ENCODE data around the gene NOC2L. TPM values are rescaled to one million over a fixed set of nuclear protein-coding genes. Genes with fewer than 3 reads are reported as not detected.
"Not testable (repeated sequence)": the region's sequence is repeated elsewhere in the genome, so short reads cannot be mapped to it uniquely, and the experiment has no call there.

NOC2L gene
- total RNA-seq, 1 donor from 2014 or later = 50.6 TPM

DNA sequence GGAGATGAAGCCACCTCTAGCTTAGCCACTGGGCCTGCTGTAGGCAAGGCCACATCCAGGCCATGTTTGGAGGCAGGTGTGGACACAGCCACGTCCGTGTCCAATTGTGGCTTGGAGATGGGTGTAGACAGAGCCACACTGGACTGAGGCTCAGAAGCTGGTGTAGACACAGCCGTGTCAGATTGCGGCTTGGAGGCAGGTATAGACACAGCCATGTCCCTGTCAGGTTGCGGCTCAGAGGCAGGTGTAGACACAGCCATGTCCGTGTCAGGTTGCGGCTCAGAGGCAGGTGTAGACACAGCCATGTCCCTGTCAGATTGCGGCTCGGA lies 20.7 kb upstream of the NOC2L start:
- TF ChIP-seq, protein P1, sequence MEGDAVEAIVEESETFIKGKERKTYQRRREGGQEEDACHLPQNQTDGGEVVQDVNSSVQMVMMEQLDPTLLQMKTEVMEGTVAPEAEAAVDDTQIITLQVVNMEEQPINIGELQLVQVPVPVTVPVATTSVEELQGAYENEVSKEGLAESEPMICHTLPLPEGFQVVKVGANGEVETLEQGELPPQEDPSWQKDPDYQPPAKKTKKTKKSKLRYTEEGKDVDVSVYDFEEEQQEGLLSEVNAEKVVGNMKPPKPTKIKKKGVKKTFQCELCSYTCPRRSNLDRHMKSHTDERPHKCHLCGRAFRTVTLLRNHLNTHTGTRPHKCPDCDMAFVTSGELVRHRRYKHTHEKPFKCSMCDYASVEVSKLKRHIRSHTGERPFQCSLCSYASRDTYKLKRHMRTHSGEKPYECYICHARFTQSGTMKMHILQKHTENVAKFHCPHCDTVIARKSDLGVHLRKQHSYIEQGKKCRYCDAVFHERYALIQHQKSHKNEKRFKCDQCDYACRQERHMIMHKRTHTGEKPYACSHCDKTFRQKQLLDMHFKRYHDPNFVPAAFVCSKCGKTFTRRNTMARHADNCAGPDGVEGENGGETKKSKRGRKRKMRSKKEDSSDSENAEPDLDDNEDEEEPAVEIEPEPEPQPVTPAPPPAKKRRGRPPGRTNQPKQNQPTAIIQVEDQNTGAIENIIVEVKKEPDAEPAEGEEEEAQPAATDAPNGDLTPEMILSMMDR (IDR thresholded peaks at IDR 0.05) = no peak
- H3K9me3 Mint-ChIP-seq (ENCODE audit: low read depth) = no peaks in the 10 kb centered on the region
- H3K4me1 Mint-ChIP-seq (ENCODE audit: low read depth) = peaks cover 3% of the 10 kb centered on the region
- H3K36me3 Mint-ChIP-seq (ENCODE audit: low read depth) = no peaks in the 10 kb centered on the region
- peaks cover 10% of the 10 kb centered on the region for H3K27me3 Mint-ChIP-seq (ENCODE audit: low read depth)
- no peak for DNase-seq (ENCODE audit: low spot score)
- no peak overlapping the region for H3K27ac Mint-ChIP-seq (ENCODE audit: unreplicated experiment)
- no peak overlapping the region for H3K4me3 Mint-ChIP-seq (ENCODE audit: unreplicated experiment)

DNA sequence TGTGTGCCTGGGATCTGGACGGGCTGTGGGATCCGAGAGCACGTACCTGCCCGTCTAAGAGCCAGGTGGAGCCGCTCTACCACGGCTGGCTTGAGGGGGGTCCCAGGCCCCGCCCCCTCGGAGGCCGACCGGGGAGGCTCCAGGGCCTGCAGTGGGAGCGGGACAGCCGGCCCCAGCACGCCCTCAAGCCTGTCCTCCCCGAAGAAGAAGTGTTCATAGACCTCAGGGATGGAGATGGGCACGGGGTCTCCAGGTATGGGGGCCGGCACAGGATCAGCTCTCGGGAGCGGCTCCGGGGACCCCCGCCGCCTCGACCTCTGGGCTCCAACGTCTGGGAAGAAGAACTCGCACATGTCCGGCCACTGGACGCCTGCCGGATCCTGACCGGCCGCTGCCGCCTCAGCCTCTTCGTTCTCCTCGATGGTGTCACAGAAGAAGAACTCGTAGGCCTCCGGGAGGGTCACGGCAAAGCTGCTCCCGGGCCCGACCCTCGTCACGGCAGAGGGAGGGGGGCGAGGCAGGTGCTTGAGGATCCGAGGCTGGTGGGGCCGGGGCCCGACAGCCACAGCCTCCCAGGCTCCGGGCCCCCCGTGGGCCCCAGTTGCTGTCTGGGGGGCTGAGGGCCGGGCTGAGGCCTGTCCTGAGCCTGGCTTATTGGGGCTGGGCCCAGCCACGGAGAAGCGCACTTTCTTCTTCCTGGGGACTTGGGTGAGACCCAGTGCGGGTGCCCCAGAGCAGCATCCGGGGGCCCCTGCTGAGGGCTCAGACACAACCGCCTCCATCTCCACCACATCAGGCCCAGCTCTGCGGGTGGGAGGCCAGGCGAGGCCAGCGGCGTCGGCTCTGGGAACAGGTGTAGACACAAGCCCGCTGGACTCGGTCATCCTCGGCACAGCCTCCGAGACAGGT lies 20.0 kb upstream of the NOC2L start:
- Mint-ChIP-seq H3K27ac (ENCODE audit: unreplicated experiment) (no peak overlapping the region), H3K4me3 (ENCODE audit: unreplicated experiment) (no peak overlapping the region), H3K36me3 (ENCODE audit: low read depth) (no peaks in the 10 kb centered on the region), H3K27me3 (ENCODE audit: low read depth) (peaks cover 10% of the 10 kb centered on the region), H3K4me1 (ENCODE audit: low read depth) (peaks cover 3% of the 10 kb centered on the region), H3K9me3 (ENCODE audit: low read depth) (no peaks in the 10 kb centered on the region)
- TF ChIP-seq, protein P1 (IDR thresholded peaks at IDR 0.05) = no peak
- DNase-seq (ENCODE audit: low spot score) = no peak

DNA sequence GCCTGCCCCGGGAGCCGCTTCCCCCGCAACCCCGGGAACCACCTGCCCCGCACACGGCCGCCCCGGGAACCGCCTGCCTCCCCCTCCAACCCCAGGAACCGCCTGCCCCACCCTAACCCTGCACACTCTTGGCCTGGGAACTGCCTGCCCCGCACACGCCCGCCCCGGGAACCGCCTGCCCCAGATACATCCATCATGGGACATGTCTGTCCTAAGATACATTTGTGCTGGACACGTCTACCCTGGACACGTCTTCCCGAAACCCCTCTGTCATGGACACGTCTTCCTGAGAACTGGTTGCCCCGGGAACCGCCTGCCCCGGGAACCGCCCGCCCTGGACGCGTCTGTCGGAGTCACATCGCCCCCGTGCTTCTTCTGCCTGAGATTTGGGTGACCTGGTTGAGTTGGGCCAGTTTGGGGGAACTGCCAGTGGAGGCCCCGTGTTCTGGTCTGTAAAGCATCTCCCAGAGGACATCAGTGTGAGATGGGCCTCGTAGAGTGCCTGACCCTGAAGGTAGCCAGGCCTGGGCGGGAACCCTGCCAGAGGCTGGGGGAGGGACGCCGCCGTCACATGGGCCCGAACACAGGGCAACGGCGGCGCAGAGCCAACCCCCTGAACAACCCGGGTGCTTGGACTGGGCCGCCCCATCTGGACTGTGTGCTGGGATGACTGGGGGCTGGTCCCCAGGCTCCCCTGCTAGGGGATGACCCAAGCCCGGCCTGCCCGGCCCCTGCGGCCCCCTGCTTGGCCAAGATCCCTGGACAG lies 19.2 kb upstream of the NOC2L start:
- Mint-ChIP-seq H3K27ac (ENCODE audit: unreplicated experiment) (no peak overlapping the region), H3K36me3 (ENCODE audit: low read depth) (no peaks in the 10 kb centered on the region), H3K4me1 (ENCODE audit: low read depth) (peaks cover 3% of the 10 kb centered on the region), H3K9me3 (ENCODE audit: low read depth) (no peaks in the 10 kb centered on the region), H3K4me3 (ENCODE audit: unreplicated experiment) (no peak overlapping the region), H3K27me3 (ENCODE audit: low read depth) (peaks cover 10% of the 10 kb centered on the region)
- DNase-seq (ENCODE audit: low spot score) = no peak
- TF ChIP-seq, protein P1 (IDR thresholded peaks at IDR 0.05) = no peak

DNA sequence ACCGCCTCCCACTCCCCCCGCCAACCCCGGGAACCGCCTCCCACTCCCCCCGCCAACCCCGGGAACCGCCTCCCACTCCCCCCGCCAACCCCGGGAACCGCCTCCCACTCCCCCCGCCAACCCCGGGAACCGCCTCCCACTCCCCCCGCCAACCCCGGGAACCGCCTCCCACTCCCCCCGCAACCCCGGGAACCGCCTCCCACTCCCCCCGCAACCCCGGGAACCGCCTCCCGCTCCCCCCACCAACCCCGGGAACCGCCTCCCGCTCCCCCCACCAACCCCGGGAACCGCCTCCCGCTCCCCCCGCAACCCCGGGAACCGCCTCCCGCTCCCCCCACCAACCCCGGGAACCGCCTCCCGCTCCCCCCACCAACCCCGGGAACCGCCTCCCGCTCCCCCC lies 17.7 kb upstream of the NOC2L start:
- H3K4me1 Mint-ChIP-seq (ENCODE audit: low read depth); H3K4me3 Mint-ChIP-seq (ENCODE audit: unreplicated experiment); H3K27ac Mint-ChIP-seq (ENCODE audit: unreplicated experiment); DNase-seq (ENCODE audit: low spot score); H3K27me3 Mint-ChIP-seq (ENCODE audit: low read depth); H3K36me3 Mint-ChIP-seq (ENCODE audit: low read depth); H3K9me3 Mint-ChIP-seq (ENCODE audit: low read depth): not testable (repeated sequence)

DNA sequence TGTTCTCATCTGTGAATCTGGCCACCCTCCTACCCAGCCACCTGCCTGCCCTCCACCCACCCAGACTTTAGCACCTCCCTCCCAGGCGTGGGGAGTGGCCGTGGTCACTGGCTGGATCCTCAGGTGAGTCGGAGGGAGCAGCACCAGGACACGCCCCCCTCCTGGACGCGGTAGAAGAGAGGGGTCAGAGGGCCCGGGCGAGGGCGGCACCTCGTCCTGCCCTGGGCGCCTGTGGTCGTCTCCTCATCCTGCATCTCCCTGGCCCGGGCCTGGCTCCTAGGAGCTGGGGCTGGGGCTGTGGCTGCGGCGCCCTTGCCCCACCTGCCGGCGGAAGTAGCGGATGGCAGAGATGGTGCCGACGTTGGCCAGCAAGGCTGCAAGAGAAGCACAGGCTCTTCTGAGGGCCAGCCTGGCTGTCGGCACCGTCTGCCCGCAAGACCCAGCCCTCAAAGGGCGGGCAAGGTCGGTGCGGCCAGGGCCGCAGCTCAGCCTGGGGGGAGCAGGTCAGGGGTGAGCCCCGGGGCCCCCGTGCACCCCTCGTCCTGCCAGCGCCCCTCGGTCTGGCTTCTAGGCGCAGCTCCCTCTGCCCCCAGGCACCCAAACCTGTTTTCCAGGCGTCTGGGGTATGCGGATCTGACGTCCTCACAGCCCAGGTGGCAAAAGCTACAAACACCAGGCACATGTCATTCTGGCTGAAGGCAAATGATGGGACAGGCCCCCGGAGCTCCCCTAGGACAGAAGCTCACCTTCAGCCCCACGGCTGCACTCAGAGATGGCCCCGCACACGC lies 17.0 kb upstream of the NOC2L start:
- H3K27me3 Mint-ChIP-seq (ENCODE audit: low read depth) = peaks cover 9% of the 10 kb centered on the region
- DNase-seq (ENCODE audit: low spot score) = no peak
- H3K27ac Mint-ChIP-seq (ENCODE audit: unreplicated experiment) = no peak overlapping the region
- H3K4me1 Mint-ChIP-seq (ENCODE audit: low read depth) = peaks cover 3% of the 10 kb centered on the region
- TF ChIP-seq, protein P1 (IDR thresholded peaks at IDR 0.05) = peak; percentile 84
- no peak overlapping the region for H3K4me3 Mint-ChIP-seq (ENCODE audit: unreplicated experiment)
- no peaks in the 10 kb centered on the region for H3K9me3 Mint-ChIP-seq (ENCODE audit: low read depth)
- H3K36me3 Mint-ChIP-seq (ENCODE audit: low read depth) = no peaks in the 10 kb centered on the region

All from chondrocyte (in vitro differentiated cells).